ENCODE results near the gene GK.

Gene GK

DNA sequence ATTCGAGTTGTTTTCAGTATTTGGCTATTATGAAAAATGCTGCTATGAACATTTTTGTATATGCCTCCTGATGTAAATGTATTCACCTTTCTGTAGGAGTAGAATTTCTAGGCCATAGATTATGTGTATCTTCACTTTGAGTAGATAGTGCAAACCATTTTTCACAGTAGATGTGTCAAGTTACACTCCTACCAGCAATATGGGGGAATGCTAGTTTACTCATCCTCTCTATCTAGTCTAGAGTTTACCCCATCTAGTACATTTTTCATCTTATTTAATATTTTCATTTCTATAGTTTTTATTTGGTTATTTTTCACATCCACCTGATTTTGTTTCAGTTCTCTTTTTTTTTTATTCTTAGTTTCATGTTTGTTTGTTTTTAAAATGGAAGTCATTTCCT lies 59.0 kb downstream of the GK start:
- no peak for TF ChIP-seq TCF12 (IDR thresholded peaks at IDR 0.05; ENCODE audit: low read depth)
- no peak for TF ChIP-seq YY1 (IDR thresholded peaks at IDR 0.05; ENCODE audit: low read depth)
- TF ChIP-seq TAF1 (IDR thresholded peaks at IDR 0.05; ENCODE audit: low read depth) = no peak
- no peak for TF ChIP-seq NFIC (IDR thresholded peaks at IDR 0.05)
- no peak for TF ChIP-seq ZBTB7A (IDR thresholded peaks at IDR 0.05; ENCODE audit: low read depth)
- TF ChIP-seq, protein P1, sequence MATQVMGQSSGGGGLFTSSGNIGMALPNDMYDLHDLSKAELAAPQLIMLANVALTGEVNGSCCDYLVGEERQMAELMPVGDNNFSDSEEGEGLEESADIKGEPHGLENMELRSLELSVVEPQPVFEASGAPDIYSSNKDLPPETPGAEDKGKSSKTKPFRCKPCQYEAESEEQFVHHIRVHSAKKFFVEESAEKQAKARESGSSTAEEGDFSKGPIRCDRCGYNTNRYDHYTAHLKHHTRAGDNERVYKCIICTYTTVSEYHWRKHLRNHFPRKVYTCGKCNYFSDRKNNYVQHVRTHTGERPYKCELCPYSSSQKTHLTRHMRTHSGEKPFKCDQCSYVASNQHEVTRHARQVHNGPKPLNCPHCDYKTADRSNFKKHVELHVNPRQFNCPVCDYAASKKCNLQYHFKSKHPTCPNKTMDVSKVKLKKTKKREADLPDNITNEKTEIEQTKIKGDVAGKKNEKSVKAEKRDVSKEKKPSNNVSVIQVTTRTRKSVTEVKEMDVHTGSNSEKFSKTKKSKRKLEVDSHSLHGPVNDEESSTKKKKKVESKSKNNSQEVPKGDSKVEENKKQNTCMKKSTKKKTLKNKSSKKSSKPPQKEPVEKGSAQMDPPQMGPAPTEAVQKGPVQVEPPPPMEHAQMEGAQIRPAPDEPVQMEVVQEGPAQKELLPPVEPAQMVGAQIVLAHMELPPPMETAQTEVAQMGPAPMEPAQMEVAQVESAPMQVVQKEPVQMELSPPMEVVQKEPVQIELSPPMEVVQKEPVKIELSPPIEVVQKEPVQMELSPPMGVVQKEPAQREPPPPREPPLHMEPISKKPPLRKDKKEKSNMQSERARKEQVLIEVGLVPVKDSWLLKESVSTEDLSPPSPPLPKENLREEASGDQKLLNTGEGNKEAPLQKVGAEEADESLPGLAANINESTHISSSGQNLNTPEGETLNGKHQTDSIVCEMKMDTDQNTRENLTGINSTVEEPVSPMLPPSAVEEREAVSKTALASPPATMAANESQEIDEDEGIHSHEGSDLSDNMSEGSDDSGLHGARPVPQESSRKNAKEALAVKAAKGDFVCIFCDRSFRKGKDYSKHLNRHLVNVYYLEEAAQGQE (IDR thresholded peaks at IDR 0.05; ENCODE audit: low read depth) = no peak
- TF ChIP-seq, protein P2, sequence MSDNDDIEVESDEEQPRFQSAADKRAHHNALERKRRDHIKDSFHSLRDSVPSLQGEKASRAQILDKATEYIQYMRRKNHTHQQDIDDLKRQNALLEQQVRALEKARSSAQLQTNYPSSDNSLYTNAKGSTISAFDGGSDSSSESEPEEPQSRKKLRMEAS (IDR thresholded peaks at IDR 0.05) = no peak
- TF ChIP-seq CREB1 (IDR thresholded peaks at IDR 0.05; ENCODE audit: low read depth) = no peak
- no peak for TF ChIP-seq TEAD4 (IDR thresholded peaks at IDR 0.05)
- TF ChIP-seq EP300 (IDR thresholded peaks at IDR 0.05; ENCODE audit: borderline replicate concordance) = no peak
- no peak for TF ChIP-seq RAD21 (IDR thresholded peaks at IDR 0.05; ENCODE audit: low read depth)
- TF ChIP-seq, protein P3, sequence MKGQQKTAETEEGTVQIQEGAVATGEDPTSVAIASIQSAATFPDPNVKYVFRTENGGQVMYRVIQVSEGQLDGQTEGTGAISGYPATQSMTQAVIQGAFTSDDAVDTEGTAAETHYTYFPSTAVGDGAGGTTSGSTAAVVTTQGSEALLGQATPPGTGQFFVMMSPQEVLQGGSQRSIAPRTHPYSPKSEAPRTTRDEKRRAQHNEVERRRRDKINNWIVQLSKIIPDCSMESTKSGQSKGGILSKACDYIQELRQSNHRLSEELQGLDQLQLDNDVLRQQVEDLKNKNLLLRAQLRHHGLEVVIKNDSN (IDR thresholded peaks at IDR 0.05) = no peak
- TF ChIP-seq CEBPB (IDR thresholded peaks at IDR 0.05) = no peak
- no peak for TF ChIP-seq FOXM1 (IDR thresholded peaks at IDR 0.05; ENCODE audit: borderline replicate concordance, low read depth)
- no peak for TF ChIP-seq EGR1 (IDR thresholded peaks at IDR 0.05)

DNA sequence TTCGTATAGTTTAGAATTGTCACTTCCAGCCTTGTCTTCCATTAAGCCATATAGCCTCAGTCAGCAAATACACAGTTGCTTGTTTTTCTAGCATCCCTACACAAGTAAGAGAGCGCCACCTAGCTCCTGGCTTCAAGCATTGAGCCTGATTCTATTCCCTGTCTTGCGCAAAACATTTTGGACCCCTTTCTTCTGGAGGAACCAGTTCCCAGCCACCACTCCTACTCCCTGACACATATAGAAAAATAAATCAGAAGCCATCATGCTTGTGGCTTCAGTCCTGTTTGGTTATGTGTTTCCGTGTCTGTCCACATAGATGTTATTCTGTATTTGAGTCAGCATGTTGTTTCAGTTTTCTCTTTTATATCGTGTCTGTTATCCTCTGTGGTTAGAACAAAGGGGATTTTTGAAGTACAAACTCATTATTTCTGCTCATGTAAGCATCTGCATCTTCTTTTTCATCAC lies 59.9 kb downstream of the GK start:
- no peak for TF ChIP-seq NFIC (IDR thresholded peaks at IDR 0.05)
- TF ChIP-seq FOXM1 (IDR thresholded peaks at IDR 0.05; ENCODE audit: borderline replicate concordance, low read depth) = no peak
- TF ChIP-seq RAD21 (IDR thresholded peaks at IDR 0.05; ENCODE audit: low read depth) = peak; percentile 70
- no peak for TF ChIP-seq EGR1 (IDR thresholded peaks at IDR 0.05)
- TF ChIP-seq CREB1 (IDR thresholded peaks at IDR 0.05; ENCODE audit: low read depth) = no peak
- peak; percentile 71 for TF ChIP-seq CEBPB (IDR thresholded peaks at IDR 0.05)
- TF ChIP-seq, protein P1 (IDR thresholded peaks at IDR 0.05; ENCODE audit: low read depth) = no peak
- TF ChIP-seq TCF12 (IDR thresholded peaks at IDR 0.05; ENCODE audit: low read depth) = no peak

DNA sequence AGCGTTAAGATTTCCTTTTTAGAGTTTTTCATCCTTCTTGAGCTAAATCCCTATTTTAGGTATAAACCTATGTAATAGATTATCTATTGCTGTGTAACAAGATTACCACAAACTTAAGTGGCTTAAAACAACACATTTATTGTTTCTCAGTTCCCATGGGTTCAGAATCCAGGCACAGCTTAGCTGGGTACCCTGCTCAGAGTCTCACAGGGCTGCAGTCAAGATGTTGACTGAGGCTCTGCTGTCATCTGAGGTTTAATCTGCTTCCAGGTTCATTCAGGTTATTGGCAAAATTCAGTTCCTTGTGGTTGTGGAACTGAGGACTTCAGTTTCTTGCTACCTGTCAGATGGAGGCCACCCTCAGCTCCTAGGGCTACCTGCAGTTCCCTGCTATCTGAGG lies 60.9 kb downstream of the GK start:
- TF ChIP-seq, protein P1 (IDR thresholded peaks at IDR 0.05; ENCODE audit: low read depth) = no peak
- TF ChIP-seq CREB1 (IDR thresholded peaks at IDR 0.05; ENCODE audit: low read depth) (no peak), RAD21 (IDR thresholded peaks at IDR 0.05; ENCODE audit: low read depth) (no peak), TCF12 (IDR thresholded peaks at IDR 0.05; ENCODE audit: low read depth) (no peak), ZBTB7A (IDR thresholded peaks at IDR 0.05; ENCODE audit: low read depth) (no peak), YY1 (IDR thresholded peaks at IDR 0.05; ENCODE audit: low read depth) (no peak), EGR1 (IDR thresholded peaks at IDR 0.05) (no peak), FOXM1 (IDR thresholded peaks at IDR 0.05; ENCODE audit: borderline replicate concordance, low read depth) (no peak), TEAD4 (IDR thresholded peaks at IDR 0.05) (no peak), NFIC (IDR thresholded peaks at IDR 0.05) (no peak), CEBPB (IDR thresholded peaks at IDR 0.05) (no peak)
- TF ChIP-seq, protein P2 (IDR thresholded peaks at IDR 0.05) = no peak
- TF ChIP-seq, protein P3 (IDR thresholded peaks at IDR 0.05) = no peak

DNA sequence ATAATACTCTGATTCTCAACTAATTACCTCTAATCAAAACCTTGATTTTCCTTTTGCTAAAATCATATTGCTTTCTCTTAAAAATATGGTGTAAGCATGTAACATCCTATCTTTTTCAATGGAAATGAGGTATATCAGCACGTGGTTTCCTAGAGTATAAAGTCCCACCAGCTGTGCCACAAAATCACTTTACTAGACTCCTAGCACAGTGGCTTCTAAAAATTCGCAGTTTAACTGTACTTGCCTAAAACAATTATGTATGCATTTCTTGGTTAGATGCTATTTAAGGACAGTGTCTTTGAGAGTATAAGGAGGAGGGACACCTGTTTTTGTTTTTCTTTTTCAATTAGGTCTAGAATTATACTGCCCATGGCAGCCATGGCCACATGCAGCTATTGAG lies 62.8 kb downstream of the GK start:
- TF ChIP-seq, protein P1 (IDR thresholded peaks at IDR 0.05; ENCODE audit: low read depth) = no peak
- TF ChIP-seq CREB1 (IDR thresholded peaks at IDR 0.05; ENCODE audit: low read depth) (no peak), EGR1 (IDR thresholded peaks at IDR 0.05) (no peak), NFIC (IDR thresholded peaks at IDR 0.05) (no peak), RAD21 (IDR thresholded peaks at IDR 0.05; ENCODE audit: low read depth) (no peak), YY1 (IDR thresholded peaks at IDR 0.05; ENCODE audit: low read depth) (no peak), CEBPB (IDR thresholded peaks at IDR 0.05) (no peak)
- TF ChIP-seq, protein P2 (IDR thresholded peaks at IDR 0.05) = no peak
